Endothelial cell (in vitro differentiated cells): ENCODE data around the gene HESX1. TPM values are rescaled to one million over a fixed set of nuclear protein-coding genes. Genes with fewer than 3 reads are reported as not detected.
A peak's percentile ranks its signal among the peaks of the same experiment; 100 is the strongest.

Experiments
- DNase-seq: peaks from one replicate; pipeline ENCODE4 v3.0.0; 2021; ENCODE audit warnings: low spot score
- H3K27ac Mint-ChIP-seq: one replicate; pipeline ENCODE4 v1.8.0; 2021; ENCODE audit warnings: mixed read lengths, inconsistent platforms; ENCODE audit not compliant: unreplicated experiment
- H3K27me3 Mint-ChIP-seq: one replicate; pipeline ENCODE4 v1.8.0; 2021; ENCODE audit warnings: mild to moderate bottlenecking, moderate library complexity, mixed read lengths, inconsistent platforms; ENCODE audit not compliant: unreplicated experiment
- H3K36me3 Mint-ChIP-seq: one replicate; pipeline ENCODE4 v1.8.0; 2021; ENCODE audit warnings: mild to moderate bottlenecking, low read depth, mixed read lengths, inconsistent platforms; ENCODE audit not compliant: unreplicated experiment
- H3K4me1 Mint-ChIP-seq: one replicate; pipeline ENCODE4 v1.8.0; 2021; ENCODE audit warnings: mild to moderate bottlenecking, mixed read lengths, inconsistent platforms; ENCODE audit not compliant: unreplicated experiment
- H3K4me3 Mint-ChIP-seq: one replicate; pipeline ENCODE4 v1.8.0; 2021; ENCODE audit warnings: mild to moderate bottlenecking, mixed read lengths, inconsistent platforms; ENCODE audit not compliant: unreplicated experiment
- H3K9me3 Mint-ChIP-seq: one replicate; pipeline ENCODE4 v1.8.0; 2021; ENCODE audit warnings: mixed read lengths, inconsistent platforms; ENCODE audit not compliant: unreplicated experiment
- CTCF ChIP-seq: fragments of 200-600 bp; sonication (generic); IDR thresholded peaks from one replicate; pipeline ENCODE4 v1.5.0; 2021; ENCODE audit warnings: antibody characterized with exemption; ENCODE audit not compliant: unreplicated experiment
- total RNA-seq: library from RNA; stranded (reverse); fragmentation: NEBNext Ultra II Directional; extraction: Animal tissue kit (Norgen Biotek cat#: 25700); gene quantifications from one replicate; pipeline ENCODE4 v1.2.1, GENCODE V29; 2021; ENCODE audit not compliant: unreplicated experiment

Gene HESX1
- total RNA-seq, 1 donor from 2014 or later = 1.6 TPM

- Mint-ChIP-seq H3K27ac (no peak overlapping the region), H3K9me3 (no peaks in the 10 kb centered on the region), H3K4me1 (peaks cover 45% of the 10 kb centered on the region), H3K4me3 (peak overlapping the region; percentile 90), H3K36me3 (peaks cover 9% of the 10 kb centered on the region), H3K27me3 (peaks cover 23% of the 10 kb centered on the region)
- no peak for TF ChIP-seq CTCF
- DNase-seq = no peak
Measured at GRCh38 chr3:57164217-57164656, 35.5 kb downstream of the HESX1 start.

DNA sequence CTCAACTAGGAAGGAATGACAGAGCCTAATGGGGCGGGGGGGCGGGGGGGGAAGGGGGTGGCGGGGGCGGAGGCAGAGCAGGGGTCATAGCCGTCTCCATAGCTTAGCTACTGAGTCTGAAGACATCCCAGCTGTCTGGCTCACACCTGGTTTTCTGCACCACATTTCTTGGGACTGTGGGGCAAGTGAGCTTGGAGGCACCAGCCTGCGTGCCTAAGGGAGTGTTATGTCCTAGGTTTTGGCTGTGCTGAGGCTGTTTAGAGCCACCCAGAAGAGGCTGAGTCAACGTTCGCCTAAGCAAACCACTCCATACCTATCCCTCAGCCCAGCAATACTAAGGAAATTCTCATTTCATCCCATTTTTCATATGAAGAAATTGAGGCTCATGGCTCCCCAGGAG lies 36.0 kb downstream of the HESX1 start:
- H3K27me3 Mint-ChIP-seq = peaks cover 23% of the 10 kb centered on the region
- H3K9me3 Mint-ChIP-seq = no peaks in the 10 kb centered on the region
- peaks cover 8% of the 10 kb centered on the region for H3K36me3 Mint-ChIP-seq
- TF ChIP-seq CTCF = no peak
- H3K4me3 Mint-ChIP-seq = no peak overlapping the region
- peaks cover 50% of the 10 kb centered on the region for H3K4me1 Mint-ChIP-seq
- DNase-seq = no peak
- no peak overlapping the region for H3K27ac Mint-ChIP-seq

- Mint-ChIP-seq H3K9me3 (no peaks in the 10 kb centered on the region), H3K4me3 (no peak overlapping the region), H3K27me3 (peaks cover 17% of the 10 kb centered on the region), H3K4me1 (peaks cover 63% of the 10 kb centered on the region), H3K27ac (no peak overlapping the region), H3K36me3 (peaks cover 5% of the 10 kb centered on the region)
- TF ChIP-seq CTCF = no peak
- DNase-seq = no peak
Measured at GRCh38 chr3:57161915-57162314, 37.9 kb downstream of the HESX1 start.

DNA sequence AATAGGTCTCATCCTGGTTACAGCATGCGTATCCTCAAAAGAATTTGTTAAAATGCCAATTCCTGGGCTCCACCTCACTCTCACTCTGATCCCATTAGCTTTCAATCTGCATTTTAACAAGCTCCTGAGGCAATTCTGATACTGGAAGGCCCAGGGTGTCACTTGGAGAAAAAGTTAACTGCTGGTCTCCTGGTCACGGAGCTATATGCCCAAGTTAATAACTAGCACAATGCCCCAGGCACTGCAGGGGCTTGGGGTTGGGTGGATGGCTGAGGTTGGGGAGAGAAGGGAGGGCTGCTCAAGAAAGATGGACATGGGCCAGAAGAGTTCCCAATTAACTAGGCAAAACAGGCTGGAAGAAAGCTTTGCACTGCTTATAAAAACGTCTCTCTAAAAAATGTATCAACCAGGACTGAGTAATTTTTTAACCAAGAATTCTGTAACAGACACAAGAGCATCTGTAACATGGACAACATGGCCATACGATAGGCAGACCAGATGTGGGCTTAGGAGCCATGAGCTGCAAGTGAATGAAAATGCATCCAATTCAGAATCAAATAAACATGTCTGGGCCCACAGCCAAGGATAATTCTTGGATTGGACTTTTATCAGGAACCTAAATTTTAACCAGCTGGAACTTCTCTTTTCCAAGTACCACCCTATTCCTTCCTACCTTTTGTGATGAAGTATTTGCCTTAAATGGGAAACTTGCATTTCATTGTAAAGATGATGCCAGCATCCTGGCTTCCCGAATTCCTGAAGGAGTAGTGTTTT lies 38.8 kb downstream of the HESX1 start:
- peaks cover 65% of the 10 kb centered on the region for H3K4me1 Mint-ChIP-seq
- no peaks in the 10 kb centered on the region for H3K9me3 Mint-ChIP-seq
- H3K27me3 Mint-ChIP-seq = peaks cover 22% of the 10 kb centered on the region
- H3K36me3 Mint-ChIP-seq = peaks cover 7% of the 10 kb centered on the region
- H3K27ac Mint-ChIP-seq = no peak overlapping the region
- peak overlapping the region; percentile 57 for H3K4me3 Mint-ChIP-seq
- TF ChIP-seq CTCF = no peak
- DNase-seq = no peak

GRCh38 chr3:57160076-57160764 lies 39.6 kb downstream of the HESX1 start:
- Mint-ChIP-seq H3K4me1 (peaks cover 62% of the 10 kb centered on the region), H3K27ac (no peak overlapping the region), H3K4me3 (peak overlapping the region; percentile 51), H3K9me3 (no peaks in the 10 kb centered on the region), H3K36me3 (peaks cover 9% of the 10 kb centered on the region), H3K27me3 (peaks cover 22% of the 10 kb centered on the region)
- no peak for DNase-seq
- TF ChIP-seq CTCF = no peak
